Measurements from ENCODE around the gene MRPS6.

- no peak for TF ChIP-seq POLR2A (IDR thresholded peaks at IDR 0.05; ENCODE audit: low read depth, low read length)
- no peak for TF ChIP-seq JUNB (IDR thresholded peaks at IDR 0.05)
- no peak for TF ChIP-seq IKZF2 (IDR thresholded peaks at IDR 0.05)
- no peak for TF ChIP-seq MXI1 (IDR thresholded peaks at IDR 0.05; ENCODE audit: low read depth, low read length)
- TF ChIP-seq CTCF (IDR thresholded peaks at IDR 0.05 in 2 of 3, conservative IDR thresholded peaks at IDR 0.05 in 1 of 3; ENCODE audit: control insufficient read depth in 2 of 3, extremely low read depth in 1 of 3, insufficient read depth in 1 of 3, low read depth in 3 of 3, low read length in 3 of 3), result no peak
- TF ChIP-seq RB1 (IDR thresholded peaks at IDR 0.05; ENCODE audit: borderline replicate concordance), result no peak
- TF ChIP-seq YBX1 (IDR thresholded peaks at IDR 0.05), result no peak
- no peak for TF ChIP-seq PBX3 (IDR thresholded peaks at IDR 0.05; ENCODE audit: insufficient replicate concordance, low read depth, low read length)
Observed at GRCh38 chr21:34052171-34052570, 21.2 kb upstream of the MRPS6 start.

Measured in GM12878 (cell line).